ENCODE measurements around the gene NGB. TPM values are rescaled to one million over a fixed set of nuclear protein-coding genes. Genes with fewer than 3 reads are reported as not detected.

NGB gene
- total and polyA plus RNA-seq, 2 donors (not counting 3 experiments of a cell fraction or from before 2014, with no cell fraction given) = not detected

DNA sequence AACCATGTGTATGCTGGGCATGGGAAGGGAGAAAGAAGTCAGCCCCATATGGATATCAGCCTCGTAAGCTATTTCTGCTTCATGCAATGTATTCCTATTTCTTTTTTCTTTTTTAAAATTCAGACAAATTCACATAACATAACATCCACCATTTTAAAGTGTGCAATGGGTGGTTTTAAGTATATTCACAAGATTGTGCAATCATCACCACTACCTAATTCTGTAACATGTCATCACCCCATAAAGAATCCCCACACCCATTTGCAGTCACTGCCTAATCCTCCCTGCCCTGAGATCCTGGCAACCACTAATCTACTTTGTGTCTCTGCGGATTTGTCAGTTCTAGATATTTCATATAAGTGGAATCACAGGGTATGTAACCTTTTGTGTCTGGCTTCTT, 40.2 kb upstream of the NGB start:
- FAIRE-seq (no peak), DNase-seq (ENCODE audit: low read depth, low spot score) (no peak)
- TF ChIP-seq GATA2 (IDR thresholded peaks at IDR 0.05; ENCODE audit: insufficient read depth, insufficient read length, low read depth, low read length) (no peak), MYC (IDR thresholded peaks at IDR 0.05; ENCODE audit: low read depth, low read length) (no peak), EZH2 (IDR thresholded peaks at IDR 0.05; ENCODE audit: borderline replicate concordance, low read depth, low read length, severe bottlenecking) (no peak), JUN (IDR thresholded peaks at IDR 0.05; ENCODE audit: borderline replicate concordance, insufficient read depth, insufficient read length, low read depth) (no peak), POLR2AphosphoS5 (IDR thresholded peaks at IDR 0.05; ENCODE audit: insufficient read depth, low read depth, low read length) (no peak)
- TF ChIP-seq, protein P1, sequence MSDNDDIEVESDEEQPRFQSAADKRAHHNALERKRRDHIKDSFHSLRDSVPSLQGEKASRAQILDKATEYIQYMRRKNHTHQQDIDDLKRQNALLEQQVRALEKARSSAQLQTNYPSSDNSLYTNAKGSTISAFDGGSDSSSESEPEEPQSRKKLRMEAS (IDR thresholded peaks at IDR 0.05; ENCODE audit: insufficient read depth, insufficient read length) = no peak
- TF ChIP-seq, protein P2, sequence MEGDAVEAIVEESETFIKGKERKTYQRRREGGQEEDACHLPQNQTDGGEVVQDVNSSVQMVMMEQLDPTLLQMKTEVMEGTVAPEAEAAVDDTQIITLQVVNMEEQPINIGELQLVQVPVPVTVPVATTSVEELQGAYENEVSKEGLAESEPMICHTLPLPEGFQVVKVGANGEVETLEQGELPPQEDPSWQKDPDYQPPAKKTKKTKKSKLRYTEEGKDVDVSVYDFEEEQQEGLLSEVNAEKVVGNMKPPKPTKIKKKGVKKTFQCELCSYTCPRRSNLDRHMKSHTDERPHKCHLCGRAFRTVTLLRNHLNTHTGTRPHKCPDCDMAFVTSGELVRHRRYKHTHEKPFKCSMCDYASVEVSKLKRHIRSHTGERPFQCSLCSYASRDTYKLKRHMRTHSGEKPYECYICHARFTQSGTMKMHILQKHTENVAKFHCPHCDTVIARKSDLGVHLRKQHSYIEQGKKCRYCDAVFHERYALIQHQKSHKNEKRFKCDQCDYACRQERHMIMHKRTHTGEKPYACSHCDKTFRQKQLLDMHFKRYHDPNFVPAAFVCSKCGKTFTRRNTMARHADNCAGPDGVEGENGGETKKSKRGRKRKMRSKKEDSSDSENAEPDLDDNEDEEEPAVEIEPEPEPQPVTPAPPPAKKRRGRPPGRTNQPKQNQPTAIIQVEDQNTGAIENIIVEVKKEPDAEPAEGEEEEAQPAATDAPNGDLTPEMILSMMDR (IDR thresholded peaks at IDR 0.05; ENCODE audit: extremely low read depth in 1 of 2, insufficient read depth in 1 of 2, low read depth in 1 of 2, low read length in 2 of 2) = no peak
- no peaks in the 10 kb centered on the region for H3K9me1 ChIP-seq (replicated peaks; ENCODE audit: control insufficient read depth, extremely low read depth, insufficient read depth, low read length)
- H3K9me3 ChIP-seq (replicated peaks; ENCODE audit: control insufficient read depth, insufficient read depth, low read length) = no peaks in the 10 kb centered on the region
- ChIA-PET POLR2A (no interaction called here), CTCF (interaction anchor here (6.0 kb wide), 1 partner anchor 9 kb away, joined by 515 read pairs; no protein-coding TSS in a partner anchor)
- H3K27me3 ChIP-seq (ENCODE audit: control insufficient read depth in 2 of 2, insufficient read depth in 2 of 2, low read length in 2 of 2) = no peaks in the 10 kb centered on the region
- H3K9ac ChIP-seq (replicated peaks; ENCODE audit: extremely low read depth, insufficient read depth, low read length) = no peak overlapping the region
- H3K27ac ChIP-seq (ENCODE audit: insufficient read depth, low read depth, low read length) = no peak overlapping the region
- dilution Hi-C loops (cut with MboI; ENCODE audit: extremely low pct_ligation_motif_present, low sequenced_read_pairs) (no loop called here), intact Hi-C loops (cut with micrococcal nuclease) (no loop called here)
- no peaks in the 10 kb centered on the region for H4K20me1 ChIP-seq (replicated peaks; ENCODE audit: control insufficient read depth, extremely low read depth, insufficient read depth, low read length)
- H2AFZ ChIP-seq (ENCODE audit: low read depth, low read length) = no peak overlapping the region
- H3K36me3 ChIP-seq (ENCODE audit: control insufficient read depth in 2 of 2, extremely low read depth in 1 of 2, insufficient read depth in 2 of 2, low read length in 2 of 2) = no peaks in the 10 kb centered on the region
- no peak overlapping the region for H3K4me2 ChIP-seq (ENCODE audit: insufficient read depth, low read length)
- BruUV-seq (replicated peaks) = no TSS peak
- H3K79me2 ChIP-seq (ENCODE audit: control insufficient read depth, insufficient read depth, low read length) = peaks cover 6% of the 10 kb centered on the region
- no peaks in the 10 kb centered on the region for H3K4me1 ChIP-seq (ENCODE audit: control insufficient read depth, extremely low read depth, insufficient read depth, low read length)
- no peak overlapping the region for H3K4me3 ChIP-seq (replicated peaks in 1 of 3; ENCODE audit: insufficient read depth in 1 of 3, low read depth in 1 of 3, low read length in 3 of 3)
